Measurements from ENCODE around the gene IQGAP2. TPM values are rescaled to one million over a fixed set of nuclear protein-coding genes. Genes with fewer than 3 reads are reported as not detected.
"Not testable (repeated sequence)": the region's sequence is repeated elsewhere in the genome, so short reads cannot be mapped to it uniquely, and the experiment has no call there.

The IQGAP2 gene
- total RNA-seq, 6 experiments from 2014 or later: 96.4 to 152 (median 123) TPM

DNA sequence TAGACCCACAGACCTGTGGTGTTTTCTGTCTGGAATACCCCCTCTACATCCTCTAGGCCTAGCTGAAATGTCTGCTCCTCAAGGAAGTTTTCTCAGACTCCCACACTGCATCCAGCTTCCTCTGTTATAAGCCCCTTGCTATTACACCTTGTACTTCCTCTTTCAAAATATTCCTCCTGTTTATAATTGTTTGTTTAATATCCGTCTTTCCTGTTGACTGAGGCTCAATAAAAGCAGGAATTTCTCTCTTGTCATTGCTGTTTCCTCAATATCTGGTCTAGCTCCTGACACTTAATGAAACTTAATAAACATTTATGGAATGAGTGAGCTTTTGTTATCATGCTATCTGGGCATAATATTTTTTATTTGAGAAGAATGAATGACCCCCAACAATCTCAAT lies 34.1 kb upstream of the IQGAP2 start:
- intact Hi-C loops (cut with DNase I): no loop called here
- Histone ChIP-seq H3K4me1 (peaks cover 0 to 13% (median 6%) of the 10 kb centered on the region in 4 donors), H3K36me3 (no peaks in the 10 kb centered on the region), H3K27me3 (no peaks in the 10 kb centered on the region), H3K4me3 (no peak overlapping the region), H3K27ac (no peak overlapping the region), H3K9me3 (no peaks in the 10 kb centered on the region)
- TF ChIP-seq, protein P1, sequence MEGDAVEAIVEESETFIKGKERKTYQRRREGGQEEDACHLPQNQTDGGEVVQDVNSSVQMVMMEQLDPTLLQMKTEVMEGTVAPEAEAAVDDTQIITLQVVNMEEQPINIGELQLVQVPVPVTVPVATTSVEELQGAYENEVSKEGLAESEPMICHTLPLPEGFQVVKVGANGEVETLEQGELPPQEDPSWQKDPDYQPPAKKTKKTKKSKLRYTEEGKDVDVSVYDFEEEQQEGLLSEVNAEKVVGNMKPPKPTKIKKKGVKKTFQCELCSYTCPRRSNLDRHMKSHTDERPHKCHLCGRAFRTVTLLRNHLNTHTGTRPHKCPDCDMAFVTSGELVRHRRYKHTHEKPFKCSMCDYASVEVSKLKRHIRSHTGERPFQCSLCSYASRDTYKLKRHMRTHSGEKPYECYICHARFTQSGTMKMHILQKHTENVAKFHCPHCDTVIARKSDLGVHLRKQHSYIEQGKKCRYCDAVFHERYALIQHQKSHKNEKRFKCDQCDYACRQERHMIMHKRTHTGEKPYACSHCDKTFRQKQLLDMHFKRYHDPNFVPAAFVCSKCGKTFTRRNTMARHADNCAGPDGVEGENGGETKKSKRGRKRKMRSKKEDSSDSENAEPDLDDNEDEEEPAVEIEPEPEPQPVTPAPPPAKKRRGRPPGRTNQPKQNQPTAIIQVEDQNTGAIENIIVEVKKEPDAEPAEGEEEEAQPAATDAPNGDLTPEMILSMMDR (IDR thresholded peaks at IDR 0.05): no peak
- no peak for TF ChIP-seq POLR2A (IDR thresholded peaks at IDR 0.05)
- DNase-seq: no peak
- no peak for ATAC-seq
- 43% methylated on average over 1 of the region's 1 CpG for WGBS (ENCODE audit: insufficient coverage, low coverage, low lambda C conversion rate, missing lambda C conversion rate)

DNA sequence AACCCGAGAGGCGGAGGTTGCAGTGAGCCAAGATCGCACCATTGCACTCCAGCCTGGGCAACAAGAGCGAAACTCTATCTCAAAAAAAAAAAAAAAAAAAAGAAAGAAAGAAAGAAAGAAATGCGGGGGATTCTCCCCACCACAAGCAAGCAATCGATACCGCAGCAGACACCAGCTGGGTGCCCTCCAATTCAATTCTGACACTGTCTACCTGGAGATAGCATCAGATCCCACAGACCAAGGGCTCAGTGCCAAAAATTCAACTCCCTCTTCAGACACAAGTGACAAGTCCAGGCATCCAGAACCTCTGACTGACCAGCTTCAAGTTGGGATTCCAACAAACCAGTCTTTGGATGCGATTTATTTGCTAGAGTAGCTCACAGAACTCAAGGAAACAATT lies 33.4 kb upstream of the IQGAP2 start:
- ATAC-seq; intact Hi-C loops (cut with DNase I): not testable (repeated sequence)

DNA sequence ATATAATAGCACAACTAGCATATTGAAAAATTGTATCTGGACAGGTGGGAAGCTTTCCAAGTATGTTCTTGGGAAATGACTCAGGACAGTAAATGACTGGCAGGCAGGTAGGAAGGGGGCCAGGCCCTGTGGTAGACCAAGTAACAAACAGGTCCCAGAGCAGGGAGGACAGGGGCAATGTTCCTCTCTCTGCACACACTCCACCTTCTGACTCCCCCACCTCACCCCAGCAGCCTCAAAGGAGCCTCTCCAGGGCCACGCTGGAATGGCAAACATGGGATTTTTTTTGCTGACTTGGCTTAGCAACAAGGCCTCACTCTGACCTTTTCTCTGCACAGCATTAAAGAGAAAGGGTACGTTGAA lies 31.1 kb upstream of the IQGAP2 start:
- ATAC-seq (peak; percentile 51 to 62 (median 56)), DNase-seq (no peak)
- no peak for TF ChIP-seq POLR2A (IDR thresholded peaks at IDR 0.05)
- TF ChIP-seq, protein P1 (IDR thresholded peaks at IDR 0.05): no peak
- H3K36me3 ChIP-seq: no peaks in the 10 kb centered on the region
- no peak overlapping the region for H3K4me3 ChIP-seq
- H3K9me3 ChIP-seq: no peaks in the 10 kb centered on the region
- WGBS (ENCODE audit: insufficient coverage, low coverage, low lambda C conversion rate, missing lambda C conversion rate): 0% methylated on average over 2 of the region's 2 CpGs
- H3K4me1 ChIP-seq: peaks cover 0 to 10% (median 4%) of the 10 kb centered on the region in 4 donors
- no peaks in the 10 kb centered on the region for H3K27me3 ChIP-seq
- intact Hi-C loops (cut with DNase I): no loop called here
- no peak overlapping the region for H3K27ac ChIP-seq

More for the DNA sequence above, 33.4 kb upstream of the IQGAP2 start:
- not testable (repeated sequence) for H3K4me3 ChIP-seq, H3K36me3 ChIP-seq, DNase-seq, H3K9me3 ChIP-seq, H3K27me3 ChIP-seq, H3K27ac ChIP-seq
- 94% methylated on average over 4 of the region's 8 CpGs for WGBS (ENCODE audit: insufficient coverage, low coverage, low lambda C conversion rate, missing lambda C conversion rate)
- peaks cover 0 to 10% (median 4%) of the 10 kb centered on the region in 4 donors for H3K4me1 ChIP-seq

DNA sequence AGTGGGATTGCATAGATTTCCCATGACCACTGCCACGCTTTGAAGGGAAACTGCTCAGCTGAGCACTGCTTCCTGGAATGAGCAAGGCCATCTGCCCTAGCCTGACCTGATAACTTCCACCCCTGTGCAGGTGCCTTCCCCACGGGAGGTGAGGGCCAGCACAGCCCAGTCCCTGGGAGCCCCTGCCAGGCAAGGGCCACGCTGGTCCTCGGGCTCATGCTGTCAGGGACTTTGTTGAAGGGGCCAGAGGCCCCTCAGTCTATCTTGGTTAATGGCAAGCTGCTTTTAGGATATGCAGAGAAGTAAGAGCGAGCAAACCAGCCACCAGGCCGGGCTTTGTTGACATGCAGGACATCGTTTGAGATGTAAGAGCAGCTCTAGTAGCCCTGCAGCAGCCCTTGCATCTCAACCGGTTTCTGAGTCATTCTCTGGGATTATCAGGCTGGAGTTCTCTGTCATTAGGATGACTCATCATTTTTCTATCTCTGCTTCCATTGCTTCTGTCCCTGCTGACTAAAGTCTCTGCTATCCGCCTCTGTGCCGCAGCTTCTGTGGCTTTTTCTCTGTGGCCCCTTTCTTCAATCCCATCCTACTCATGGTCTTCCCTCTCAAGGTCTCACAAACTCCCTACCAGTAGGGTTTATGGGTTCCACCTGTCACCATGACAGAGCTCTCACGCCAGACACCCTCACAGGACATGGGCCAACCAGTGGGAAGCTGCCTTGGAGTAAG lies 30.6 kb upstream of the IQGAP2 start:
- Histone ChIP-seq H3K4me1 (peaks cover 0 to 10% (median 4%) of the 10 kb centered on the region in 4 donors), H3K36me3 (no peaks in the 10 kb centered on the region), H3K27ac (no peak overlapping the region), H3K9me3 (no peaks in the 10 kb centered on the region), H3K27me3 (no peaks in the 10 kb centered on the region), H3K4me3 (no peak overlapping the region)
- TF ChIP-seq POLR2A (IDR thresholded peaks at IDR 0.05): no peak
- TF ChIP-seq, protein P1 (IDR thresholded peaks at IDR 0.05): no peak
- WGBS (ENCODE audit: insufficient coverage, low coverage, low lambda C conversion rate, missing lambda C conversion rate): 57% methylated on average over 5 of the region's 11 CpGs
- ATAC-seq (peak; percentile 50 to 92 (median 64)), DNase-seq (no peak)
- intact Hi-C loops (cut with DNase I): no loop called here

DNA sequence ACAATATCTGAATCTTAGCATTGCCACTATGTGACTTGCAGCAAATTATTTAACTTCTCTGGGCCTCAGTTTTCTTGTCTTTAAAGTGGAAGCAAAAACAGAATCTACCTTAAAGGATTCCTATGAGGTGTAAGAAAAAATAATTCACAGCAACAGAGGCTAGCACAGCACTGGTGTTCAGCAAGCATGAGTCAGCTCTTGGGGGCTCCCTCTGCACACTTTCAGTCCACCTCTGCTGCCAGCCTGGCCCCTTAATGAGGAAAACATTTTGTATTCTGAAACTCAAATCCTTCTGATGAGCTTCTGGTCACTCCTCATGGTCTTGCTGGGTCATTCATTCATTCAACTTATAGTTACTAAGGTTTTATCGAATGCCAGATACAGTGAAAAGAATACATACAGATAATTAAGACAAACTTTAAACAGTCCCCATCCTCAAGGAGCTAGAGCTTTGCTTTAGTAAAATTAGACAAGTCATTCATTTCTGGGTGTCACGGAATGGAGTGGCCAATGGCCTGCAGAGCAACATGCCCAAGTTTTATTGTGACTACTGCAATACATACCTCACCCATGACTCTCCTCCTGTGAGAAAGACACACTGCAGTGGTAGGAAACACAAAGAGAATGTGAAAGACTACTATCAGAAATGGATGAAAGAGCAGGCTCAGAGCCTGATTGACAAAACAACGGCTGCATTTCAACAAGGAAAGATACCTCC lies 26.8 kb upstream of the IQGAP2 start:
- Histone ChIP-seq H3K27ac (no peak overlapping the region), H3K36me3 (no peaks in the 10 kb centered on the region)
- WGBS (ENCODE audit: insufficient coverage, low coverage, low lambda C conversion rate, missing lambda C conversion rate): 97% methylated on average over 3 of the region's 3 CpGs

More for the DNA sequence above, 26.8 kb upstream of the IQGAP2 start:
- no peak for DNase-seq
- ATAC-seq: no peak
- Histone ChIP-seq H3K4me3 (no peak overlapping the region), H3K9me3 (no peaks in the 10 kb centered on the region), H3K27me3 (no peaks in the 10 kb centered on the region), H3K4me1 (peaks cover 0 to 21% (median 4%) of the 10 kb centered on the region in 4 donors)
- no peak for TF ChIP-seq POLR2A (IDR thresholded peaks at IDR 0.05)
- TF ChIP-seq, protein P1 (IDR thresholded peaks at IDR 0.05): no peak
- intact Hi-C loops (cut with DNase I): no loop called here

All from right lobe of liver (tissue), 6 donors.